GM12892 (cell line): ENCODE data around the gene SAMD4A.

ENCODE experiments used
- DNase-seq: peaks from one replicate; pipeline ENCODE4 v3.0.0; 2011; ENCODE audit not compliant: insufficient read length
- FAIRE-seq: peaks from 2 replicates; lab custom pipeline; 2011; peaks lifted over from hg19 to GRCh38; lab: Jason Lieb, UNC
- POLR2A ChIP-seq: IDR thresholded peaks from 2 replicates; pipeline ENCODE4 v1.6.1; 2011; ENCODE audit warnings: low read depth, low read length, control low read depth
- POLR2AphosphoS5 ChIP-seq: IDR thresholded peaks from 2 replicates; pipeline ENCODE4 v1.6.1; 2011; ENCODE audit warnings: low read depth, low read length, control low read depth
- TAF1 ChIP-seq: IDR thresholded peaks from 2 replicates; pipeline ENCODE4 v1.6.1; 2011; ENCODE audit warnings: low read depth, mild to moderate bottlenecking, control low read depth, low read length, borderline replicate concordance

The SAMD4A gene

GRCh38 chr14:54627540-54628363 is 60.8 kb downstream of the SAMD4A start:
- TF ChIP-seq TAF1: no peak
- no peak for TF ChIP-seq POLR2AphosphoS5
- no peak for TF ChIP-seq POLR2A
- peak; percentile 75 for FAIRE-seq
- no peak for DNase-seq

GRCh38 chr14:54629183-54629582 is 62.3 kb downstream of the SAMD4A start:
- DNase-seq (no peak), FAIRE-seq (no peak)
- no peak for TF ChIP-seq POLR2A
- no peak for TF ChIP-seq TAF1
- no peak for TF ChIP-seq POLR2AphosphoS5

GRCh38 chr14:54629635-54630360 is 62.9 kb downstream of the SAMD4A start:
- DNase-seq (no peak), FAIRE-seq (no peak)
- TF ChIP-seq POLR2A (no peak), POLR2AphosphoS5 (no peak), TAF1 (no peak)

DNA sequence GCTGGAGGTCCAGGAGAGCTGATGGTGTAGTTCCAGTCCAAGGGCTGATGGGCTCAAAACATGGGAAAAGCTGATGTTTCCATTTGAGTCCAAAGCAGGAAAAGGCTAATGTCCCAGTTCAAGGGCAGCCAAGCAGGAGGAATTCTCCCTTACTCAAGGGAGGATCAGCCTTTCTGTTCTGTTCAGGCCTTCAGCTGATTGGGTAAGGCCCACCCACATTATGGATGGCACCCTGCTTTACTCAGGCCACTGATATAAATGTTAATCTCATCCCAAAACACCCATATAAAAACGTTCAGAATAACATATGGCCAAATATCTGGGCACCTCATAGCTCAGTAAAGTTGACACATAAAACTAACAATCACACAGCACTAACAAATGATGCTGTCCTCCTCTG is 64.1 kb downstream of the SAMD4A start:
- DNase-seq: no peak
- no peak for FAIRE-seq
- TF ChIP-seq TAF1 (no peak), POLR2AphosphoS5 (no peak), POLR2A (no peak)

DNA sequence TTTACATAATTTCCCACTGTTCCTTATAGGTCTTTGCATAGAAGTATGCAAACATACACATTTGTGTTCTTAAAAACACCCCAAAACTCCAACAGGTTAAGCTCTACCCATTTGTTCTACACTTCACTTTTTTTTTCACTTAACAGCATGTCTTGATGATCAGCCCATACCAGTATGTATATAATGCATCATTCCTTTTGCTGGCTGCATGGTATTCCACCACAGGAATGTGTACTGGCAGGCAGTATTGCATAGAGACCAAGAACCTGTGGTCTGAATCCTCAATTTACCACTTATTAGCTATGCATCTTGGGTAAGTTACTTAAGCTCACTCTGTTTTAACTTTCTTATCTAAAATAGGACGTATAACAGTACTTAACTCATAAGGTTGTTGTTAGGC is 65.5 kb downstream of the SAMD4A start:
- DNase-seq (no peak), FAIRE-seq (no peak)
- TF ChIP-seq POLR2AphosphoS5 (no peak), TAF1 (no peak), POLR2A (no peak)

GRCh38 chr14:54633076-54633475 is 66.1 kb downstream of the SAMD4A start:
- TF ChIP-seq POLR2A (no peak), POLR2AphosphoS5 (no peak), TAF1 (no peak)
- DNase-seq (no peak), FAIRE-seq (no peak)

DNA sequence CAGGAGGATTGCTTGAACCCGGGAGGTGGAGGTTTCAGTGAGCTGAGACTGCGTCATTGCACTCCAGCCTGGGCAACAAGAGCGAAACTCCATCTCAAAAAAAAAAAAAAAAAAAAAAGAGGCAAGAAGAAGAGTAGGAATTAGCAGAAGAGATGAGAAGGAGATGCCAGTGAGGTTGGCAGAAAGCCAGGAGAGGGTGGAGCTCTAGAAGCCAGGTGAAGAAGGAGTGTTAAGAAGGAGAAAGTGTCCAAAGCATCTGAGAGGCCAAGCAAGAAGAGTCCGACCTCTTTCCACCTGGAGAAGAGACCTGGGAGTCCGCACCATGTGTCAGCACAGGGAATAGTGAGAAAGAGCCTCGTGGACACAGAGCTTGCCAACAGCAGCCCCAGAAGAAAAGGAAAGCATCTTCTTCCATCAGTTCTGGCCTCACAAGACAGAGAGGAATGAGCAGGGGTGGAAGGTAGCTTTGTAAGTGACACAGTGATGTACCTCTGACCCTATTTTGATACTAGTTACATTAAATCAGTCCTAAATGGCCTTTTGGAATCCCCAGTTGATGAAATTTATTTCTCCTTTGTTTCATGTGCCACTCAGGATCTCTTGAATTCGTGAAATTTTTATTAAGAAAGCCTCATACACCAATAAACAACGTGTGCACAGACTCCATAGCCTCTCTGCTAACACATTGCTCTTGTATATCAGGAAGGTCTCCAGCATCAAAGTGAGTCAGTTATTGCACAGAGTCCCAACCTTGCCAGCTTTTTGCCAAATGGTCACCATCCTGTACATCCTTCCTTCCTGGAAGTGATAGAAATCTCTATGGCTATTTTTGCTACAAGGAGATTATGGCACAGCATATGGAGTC is 70.6 kb downstream of the SAMD4A start:
- DNase-seq (no peak), FAIRE-seq (no peak)
- no peak for TF ChIP-seq POLR2AphosphoS5
- no peak for TF ChIP-seq POLR2A
- no peak for TF ChIP-seq TAF1

GRCh38 chr14:54638135-54638446 is 71.2 kb downstream of the SAMD4A start:
- TF ChIP-seq POLR2AphosphoS5 (no peak), TAF1 (no peak), POLR2A (no peak)
- DNase-seq (no peak), FAIRE-seq (no peak)

- TF ChIP-seq POLR2AphosphoS5 (no peak), POLR2A (no peak), TAF1 (no peak)
- FAIRE-seq: no peak
- no peak for DNase-seq
Measured at GRCh38 chr14:54639611-54640010, 72.7 kb downstream of the SAMD4A start.

DNA sequence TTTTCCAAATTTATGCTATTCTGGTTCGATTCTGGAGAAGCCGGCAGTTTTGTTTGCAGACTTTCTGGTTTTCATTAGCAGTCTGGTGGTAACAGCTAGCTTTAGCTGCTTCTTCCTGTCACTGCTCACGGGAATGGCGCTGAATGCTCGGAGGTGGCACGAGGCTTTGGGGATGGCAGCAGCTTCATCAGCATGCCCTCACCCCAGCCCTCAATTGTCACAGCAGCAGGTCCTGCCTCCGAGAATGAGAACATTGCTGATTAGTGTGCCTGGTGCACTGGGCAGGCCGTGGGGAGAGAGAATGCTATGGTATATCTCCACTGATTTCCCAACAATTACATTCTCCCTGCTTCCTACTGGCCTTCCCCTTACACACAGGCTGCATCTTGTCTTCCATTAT is 73.6 kb downstream of the SAMD4A start:
- DNase-seq (no peak), FAIRE-seq (no peak)
- TF ChIP-seq POLR2AphosphoS5 (no peak), TAF1 (no peak), POLR2A (no peak)

DNA sequence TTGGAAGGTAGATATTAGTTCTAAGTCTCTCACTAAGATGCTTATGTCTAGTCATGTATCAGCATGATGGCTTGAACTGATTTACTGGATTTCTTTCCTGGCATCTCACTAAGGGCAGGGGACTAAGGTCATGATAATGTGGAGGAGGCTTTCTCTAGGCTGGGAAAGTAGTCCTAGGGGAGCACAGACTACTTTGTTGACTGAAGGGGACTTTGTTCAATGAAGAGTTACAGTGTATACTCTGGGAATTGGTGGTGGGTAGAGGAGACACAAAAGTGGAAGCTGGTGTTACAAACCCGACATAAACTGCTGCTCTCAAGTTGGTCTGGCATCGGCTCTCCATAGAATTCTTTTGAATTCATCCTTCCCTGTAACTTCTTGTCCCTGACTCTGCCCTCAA is 75.2 kb downstream of the SAMD4A start:
- no peak for DNase-seq
- TF ChIP-seq TAF1 (no peak), POLR2AphosphoS5 (no peak), POLR2A (no peak)
- no peak for FAIRE-seq
